K562 (cell line): ENCODE measurements around the gene CALY. TPM values are rescaled to one million over a fixed set of nuclear protein-coding genes. Genes with fewer than 3 reads are reported as not detected.

Experiments
- MED1 ChIP-seq: sonication (generic); formaldehyde crosslinking; IDR thresholded peaks from 2 replicates; pipeline ENCODE4 v1.8.1; 2023; ENCODE audit warnings: missing genetic modification reagents, borderline replicate concordance
- NFIX ChIP-seq: fragments of 250-450 bp; sonication (Bioruptor Pico); IDR thresholded peaks from 2 replicates; pipeline ENCODE4 v1.4.0; 2020; ENCODE audit warnings: low read depth, mild to moderate bottlenecking, moderate library complexity
- PURB ChIP-seq: sonication (generic); formaldehyde crosslinking; IDR thresholded peaks from 2 replicates; pipeline ENCODE4 v1.9.0; 2021; ENCODE audit warnings: low read depth, mild to moderate bottlenecking, missing genetic modification reagents
- SIRT6 ChIP-seq: IDR thresholded peaks from one replicate; pipeline ENCODE4 v1.6.1; 2012; ENCODE audit warnings: low read depth, mild to moderate bottlenecking, control low read depth, inconsistent platforms, low read length, moderate library complexity
- TSC22D4 ChIP-seq: fragments of 450-650 bp; IDR thresholded peaks from 2 replicates; pipeline ENCODE4 v1.6.1; 2016; ENCODE audit warnings: missing genetic modification characterization, missing biosample characterization, control low read depth
- ZBTB7A ChIP-seq: IDR thresholded peaks from 2 replicates; pipeline ENCODE4 v1.6.1; 2011; ENCODE audit warnings: low read depth, mild to moderate bottlenecking, low read length, moderate library complexity, borderline replicate concordance; ENCODE audit not compliant: control insufficient read depth
- ZNF12 ChIP-seq: sonication (generic); formaldehyde crosslinking; IDR thresholded peaks from 2 replicates; pipeline ENCODE4 v1.4.0; 2020; ENCODE audit warnings: mild to moderate bottlenecking, missing genetic modification reagents
- ZNF165 ChIP-seq: fragments of 250-450 bp; sonication (Bioruptor Pico); IDR thresholded peaks from 2 replicates; pipeline ENCODE4 v1.4.0; 2020; ENCODE audit warnings: borderline replicate concordance
- ZNF3 ChIP-seq: fragments of 250-450 bp; sonication (Bioruptor Pico); IDR thresholded peaks from 2 replicates; pipeline ENCODE4 v1.5.0; 2021; ENCODE audit warnings: mild to moderate bottlenecking, moderate library complexity
- ZNF830 ChIP-seq: fragments of 250-450 bp; sonication (Bioruptor Pico); IDR thresholded peaks from 2 replicates; pipeline ENCODE4 v1.5.0; 2021; ENCODE audit warnings: mild to moderate bottlenecking
- polyA plus RNA-seq, 8 experiments: library from polyadenylated mRNA; depleted of rRNA in 4 of 8; stranded (reverse) in 5 of 8; unstranded in 3 of 8; fragments of >200 nt; fragmentation: Nextera tagmentation in 2 of 8; fragmentation: Illumina TruSeq in 1 of 8; extraction: Ambion mirVana in 2 of 8; extraction: Trizol in 1 of 8; gene quantifications; 2 replicates each; pipeline versions ENCODE4 v1.2.1 to v1.2.3, GENCODE V29; 2011 to 2014; ENCODE audit warnings: inconsistent platforms in 1 of 8, missing spikeins in 1 of 8
- total RNA-seq, 7 experiments: library from RNA; depleted of rRNA in 6 of 7; stranded (reverse); fragments of >200 nt in 6 of 7; fragmentation: Illumina TruSeq in 2 of 7; extraction: Trizol in 2 of 7; gene quantifications; 2 replicates each; pipeline versions ENCODE4 v1.2.1 to v1.2.3, GENCODE V29; 2011 to 2021; ENCODE audit warnings: low replicate concordance in 1 of 7
- TF ChIP-seq, protein P1 (sequence below), 2 experiments: IDR thresholded peaks; 2 replicates each; pipeline ENCODE4 v1.6.1; 2011; ENCODE audit warnings: borderline replicate concordance in 1 of 2, control low read depth in 1 of 2, low read depth in 1 of 2, low read length in 1 of 2, mild to moderate bottlenecking in 1 of 2, mixed read lengths in 1 of 2, moderate library complexity in 1 of 2; ENCODE audit not compliant: insufficient read depth in 1 of 2, insufficient read length in 1 of 2, poor library complexity in 1 of 2, severe bottlenecking in 1 of 2; ENCODE audit errors: extremely low read depth in 1 of 2
- TF ChIP-seq, protein P2 (sequence below): fragments of 450-650 bp; IDR thresholded peaks from one replicate; pipeline ENCODE4 v1.6.1; 2018; ENCODE audit warnings: mild to moderate bottlenecking, moderate library complexity; ENCODE audit not compliant: partially characterized antibody
- TF ChIP-seq, protein P3 (sequence below): fragments of 250-450 bp; sonication (Bioruptor Pico); IDR thresholded peaks from 2 replicates; pipeline ENCODE4 v1.9.0; 2021; ENCODE audit warnings: mild to moderate bottlenecking, inconsistent platforms
- TF ChIP-seq, protein P4 (sequence below): IDR thresholded peaks from 2 replicates; pipeline ENCODE4 v1.6.1; 2014; ENCODE audit warnings: antibody characterized with exemption
- TF ChIP-seq, protein P5 (sequence below), 3 experiments: fragments of 200-800 bp in 1 of 3; sonication (Bioruptor generic) in 1 of 3; sonication (generic) in 1 of 3; formaldehyde crosslinking in 1 of 3; IDR thresholded peaks; 2 replicates each; pipeline versions ENCODE4 v1.6.1 to v1.8.0; 2016 to 2022; ENCODE audit warnings: mild to moderate bottlenecking in 2 of 3, missing compliant biosample characterization in 2 of 3, missing genetic modification characterization in 2 of 3, missing genetic modification reagents in 1 of 3
- TF ChIP-seq, protein P6 (sequence below): fragments of 250-450 bp; sonication (Bioruptor Pico); IDR thresholded peaks from 2 replicates; pipeline ENCODE4 v1.5.0; 2021

Gene CALY
- total and polyA plus RNA-seq, 9 of the 15 experiments (the other 6 are each of a cell fraction or from before 2014, with no cell fraction given): not detected

DNA sequence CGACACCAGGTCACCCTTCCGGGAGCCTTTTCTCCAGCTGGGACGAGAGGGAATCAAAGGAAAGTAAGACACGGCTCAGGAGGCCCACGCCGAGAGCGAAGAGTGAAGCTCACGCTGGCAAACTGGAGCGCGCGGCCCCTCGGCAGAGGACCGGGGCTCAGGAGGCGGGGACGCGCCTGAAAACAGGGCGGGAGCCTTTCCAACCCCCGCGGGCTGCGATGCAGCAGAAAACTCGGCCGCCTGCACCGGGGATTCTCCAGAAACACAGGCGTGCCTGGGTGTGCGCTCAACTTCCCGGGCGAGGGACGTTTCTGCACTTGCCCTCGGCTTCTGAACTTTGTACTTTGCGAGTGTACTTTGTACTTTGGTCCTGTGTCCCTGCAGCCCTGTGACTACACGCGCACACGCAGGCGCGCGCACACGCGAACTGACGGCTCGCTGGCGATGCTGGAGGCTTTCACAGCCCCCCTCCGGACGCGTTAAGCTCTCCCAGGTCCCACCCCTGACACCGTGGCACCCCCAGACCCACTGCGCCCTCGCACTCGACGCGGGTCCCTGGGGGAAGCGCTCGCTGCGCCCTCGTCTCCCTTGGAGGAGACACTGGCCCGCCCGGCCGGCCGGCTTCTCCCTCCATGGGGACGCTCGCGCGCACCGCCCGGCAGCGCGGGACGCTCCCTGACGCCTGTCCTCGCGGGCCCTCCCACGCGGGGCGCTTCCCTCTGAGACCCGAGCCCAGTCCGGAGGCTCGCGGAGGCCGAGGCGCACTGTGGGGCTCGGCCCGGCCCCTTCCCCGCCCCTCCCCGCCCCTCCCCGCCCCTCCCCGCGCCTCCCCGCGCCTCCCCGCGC, 41.8 kb upstream of the CALY start (continued):
- TF ChIP-seq, protein P1, sequence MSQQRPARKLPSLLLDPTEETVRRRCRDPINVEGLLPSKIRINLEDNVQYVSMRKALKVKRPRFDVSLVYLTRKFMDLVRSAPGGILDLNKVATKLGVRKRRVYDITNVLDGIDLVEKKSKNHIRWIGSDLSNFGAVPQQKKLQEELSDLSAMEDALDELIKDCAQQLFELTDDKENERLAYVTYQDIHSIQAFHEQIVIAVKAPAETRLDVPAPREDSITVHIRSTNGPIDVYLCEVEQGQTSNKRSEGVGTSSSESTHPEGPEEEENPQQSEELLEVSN (IDR thresholded peaks at IDR 0.05; ENCODE audit: borderline replicate concordance in 1 of 2, extremely low read depth in 1 of 2, insufficient read depth in 1 of 2, insufficient read length in 1 of 2, low read depth in 1 of 2, low read length in 1 of 2, poor library complexity in 1 of 2, severe bottlenecking in 1 of 2): peak; percentile 27 to 80
- TF ChIP-seq, protein P2, sequence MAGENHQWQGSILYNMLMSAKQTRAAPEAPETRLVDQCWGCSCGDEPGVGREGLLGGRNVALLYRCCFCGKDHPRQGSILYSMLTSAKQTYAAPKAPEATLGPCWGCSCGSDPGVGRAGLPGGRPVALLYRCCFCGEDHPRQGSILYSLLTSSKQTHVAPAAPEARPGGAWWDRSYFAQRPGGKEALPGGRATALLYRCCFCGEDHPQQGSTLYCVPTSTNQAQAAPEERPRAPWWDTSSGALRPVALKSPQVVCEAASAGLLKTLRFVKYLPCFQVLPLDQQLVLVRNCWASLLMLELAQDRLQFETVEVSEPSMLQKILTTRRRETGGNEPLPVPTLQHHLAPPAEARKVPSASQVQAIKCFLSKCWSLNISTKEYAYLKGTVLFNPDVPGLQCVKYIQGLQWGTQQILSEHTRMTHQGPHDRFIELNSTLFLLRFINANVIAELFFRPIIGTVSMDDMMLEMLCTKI: no peak
- TF ChIP-seq, protein P3, sequence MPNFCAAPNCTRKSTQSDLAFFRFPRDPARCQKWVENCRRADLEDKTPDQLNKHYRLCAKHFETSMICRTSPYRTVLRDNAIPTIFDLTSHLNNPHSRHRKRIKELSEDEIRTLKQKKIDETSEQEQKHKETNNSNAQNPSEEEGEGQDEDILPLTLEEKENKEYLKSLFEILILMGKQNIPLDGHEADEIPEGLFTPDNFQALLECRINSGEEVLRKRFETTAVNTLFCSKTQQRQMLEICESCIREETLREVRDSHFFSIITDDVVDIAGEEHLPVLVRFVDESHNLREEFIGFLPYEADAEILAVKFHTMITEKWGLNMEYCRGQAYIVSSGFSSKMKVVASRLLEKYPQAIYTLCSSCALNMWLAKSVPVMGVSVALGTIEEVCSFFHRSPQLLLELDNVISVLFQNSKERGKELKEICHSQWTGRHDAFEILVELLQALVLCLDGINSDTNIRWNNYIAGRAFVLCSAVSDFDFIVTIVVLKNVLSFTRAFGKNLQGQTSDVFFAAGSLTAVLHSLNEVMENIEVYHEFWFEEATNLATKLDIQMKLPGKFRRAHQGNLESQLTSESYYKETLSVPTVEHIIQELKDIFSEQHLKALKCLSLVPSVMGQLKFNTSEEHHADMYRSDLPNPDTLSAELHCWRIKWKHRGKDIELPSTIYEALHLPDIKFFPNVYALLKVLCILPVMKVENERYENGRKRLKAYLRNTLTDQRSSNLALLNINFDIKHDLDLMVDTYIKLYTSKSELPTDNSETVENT (CRISPR knock-in tag): no peak
- no peak for TF ChIP-seq SIRT6
- TF ChIP-seq, protein P4, sequence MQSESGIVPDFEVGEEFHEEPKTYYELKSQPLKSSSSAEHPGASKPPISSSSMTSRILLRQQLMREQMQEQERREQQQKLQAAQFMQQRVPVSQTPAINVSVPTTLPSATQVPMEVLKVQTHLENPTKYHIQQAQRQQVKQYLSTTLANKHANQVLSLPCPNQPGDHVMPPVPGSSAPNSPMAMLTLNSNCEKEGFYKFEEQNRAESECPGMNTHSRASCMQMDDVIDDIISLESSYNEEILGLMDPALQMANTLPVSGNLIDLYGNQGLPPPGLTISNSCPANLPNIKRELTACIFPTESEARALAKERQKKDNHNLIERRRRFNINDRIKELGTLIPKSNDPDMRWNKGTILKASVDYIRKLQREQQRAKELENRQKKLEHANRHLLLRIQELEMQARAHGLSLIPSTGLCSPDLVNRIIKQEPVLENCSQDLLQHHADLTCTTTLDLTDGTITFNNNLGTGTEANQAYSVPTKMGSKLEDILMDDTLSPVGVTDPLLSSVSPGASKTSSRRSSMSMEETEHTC: no peak
- no peak for TF ChIP-seq TSC22D4
- no peak for TF ChIP-seq ZNF830 (CRISPR knock-in tag)
- TF ChIP-seq NFIX (CRISPR knock-in tag): no peak
- TF ChIP-seq, protein P5, sequence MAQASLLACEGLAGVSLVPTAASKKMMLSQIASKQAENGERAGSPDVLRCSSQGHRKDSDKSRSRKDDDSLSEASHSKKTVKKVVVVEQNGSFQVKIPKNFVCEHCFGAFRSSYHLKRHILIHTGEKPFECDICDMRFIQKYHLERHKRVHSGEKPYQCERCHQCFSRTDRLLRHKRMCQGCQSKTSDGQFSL (CRISPR knock-in tag; IDR thresholded peaks at IDR 0.05): no peak
- TF ChIP-seq, protein P5 (tag; IDR thresholded peaks at IDR 0.05): no peak
- peak; percentile 52; the same call in 1 of the 2 replicates for TF ChIP-seq ZBTB7A
- TF ChIP-seq PURB (CRISPR knock-in tag): no peak
- no peak for TF ChIP-seq ZNF3 (CRISPR knock-in tag)
- no peak for TF ChIP-seq ZNF12 (CRISPR knock-in tag)
- TF ChIP-seq MED1 (CRISPR knock-in tag): no peak
- TF ChIP-seq ZNF165 (CRISPR knock-in tag): no peak
- TF ChIP-seq, protein P6, sequence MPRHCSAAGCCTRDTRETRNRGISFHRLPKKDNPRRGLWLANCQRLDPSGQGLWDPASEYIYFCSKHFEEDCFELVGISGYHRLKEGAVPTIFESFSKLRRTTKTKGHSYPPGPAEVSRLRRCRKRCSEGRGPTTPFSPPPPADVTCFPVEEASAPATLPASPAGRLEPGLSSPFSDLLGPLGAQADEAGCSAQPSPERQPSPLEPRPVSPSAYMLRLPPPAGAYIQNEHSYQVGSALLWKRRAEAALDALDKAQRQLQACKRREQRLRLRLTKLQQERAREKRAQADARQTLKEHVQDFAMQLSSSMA: no peak
